Activated T-helper 17 cell treated with anti-CD3 and anti-CD28 coated beads, Interleukin-2, amount 50 U/mL, for 72 hours (primary cell): ENCODE results near the gene CHTF8. TPM values are rescaled to one million over a fixed set of nuclear protein-coding genes. Genes with fewer than 3 reads are reported as not detected.

ENCODE experiments used
- total RNA-seq, 2 donors: library from RNA; stranded (reverse); gene quantifications; one replicate each; pipeline ENCODE4 v1.2.3, GENCODE V29; 2022

The CHTF8 gene
- total RNA-seq, 2 donors from 2014 or later, result 103 to 129 TPM

Other genes with a start within 250 kb of the CHTF8 start
- under 1 TPM; 0.40 to 0.71 TPM for gene HAS3, start 26.9 kb downstream of the CHTF8 start, total RNA-seq
- gene UTP4, start 61 bp upstream of the CHTF8 start, total RNA-seq, result 100 to 1,000 TPM in 1 of 2 donors, 10 to 100 TPM in 1; 69.1 to 112 TPM
- 10 to 100 TPM; 21.0 to 22.9 TPM for gene SNTB2, start 54.6 kb upstream of the CHTF8 start, total RNA-seq
- 10 to 100 TPM; 20.7 to 26.9 TPM for gene VPS4A, start 178.8 kb upstream of the CHTF8 start, total RNA-seq
- 10 to 100 TPM in 1 of 2 donors, 1 to 10 TPM in 1; 8.4 to 20.6 TPM for gene PDF, start 198.0 kb upstream of the CHTF8 start, total RNA-seq
- 10 to 100 TPM; 29.7 to 34.2 TPM for gene COG8, start 207.0 kb upstream of the CHTF8 start, total RNA-seq
- gene NIP7, start 207.2 kb upstream of the CHTF8 start, total RNA-seq, result 10 to 100 TPM; 26.3 to 34.0 TPM
- gene TMED6, start 219.2 kb upstream of the CHTF8 start, total RNA-seq, result 1 to 10 TPM; 2.0 to 4.0 TPM